Fibroblast of villous mesenchyme (primary cell): ENCODE results near the gene GTF2A1. TPM values are rescaled to one million over a fixed set of nuclear protein-coding genes. Genes with fewer than 3 reads are reported as not detected.

ENCODE experiments used
- DNase-seq: peaks from one replicate; pipeline ENCODE4 v3.0.0-alpha.2; 2010; ENCODE audit warnings: low read depth
- H3K4me3 ChIP-seq: 2 replicates; pipeline ENCODE4 v1.5.1; 2011; ENCODE audit warnings: low read depth, mild to moderate bottlenecking, low read length
- CTCF ChIP-seq: IDR thresholded peaks from 2 replicates; pipeline ENCODE4 v1.5.1; 2012; ENCODE audit warnings: low read depth, mild to moderate bottlenecking, low read length; ENCODE audit not compliant: insufficient read depth
- small RNA-seq: library from RNA; depleted of rRNA; stranded (forward); fragments of <200 nt; gene quantifications from one replicate; pipeline ENCODE3, GENCODE V24; 2012
- total RNA-seq: library from RNA; depleted of rRNA; stranded (reverse); fragments of >200 nt; gene quantifications from 2 replicates; pipeline ENCODE4 v1.2.3, GENCODE V29; 2012

Gene GTF2A1
- total RNA-seq, 1 donor: 28.9 TPM

GRCh38 chr14:81133400-81133799 is 87.4 kb downstream of the GTF2A1 start:
- TF ChIP-seq CTCF: no peak
- DNase-seq: no peak
- H3K4me3 ChIP-seq: no peak overlapping the region

- TF ChIP-seq CTCF: no peak
- H3K4me3 ChIP-seq: no peak overlapping the region
- DNase-seq: no peak
Observed at GRCh38 chr14:81132468-81132867, 88.3 kb downstream of the GTF2A1 start.

GRCh38 chr14:81129242-81129641 is 91.5 kb downstream of the GTF2A1 start:
- DNase-seq: no peak
- no peak overlapping the region for H3K4me3 ChIP-seq
- TF ChIP-seq CTCF: no peak

- no peak for TF ChIP-seq CTCF
- peak; percentile 11 for DNase-seq
- no peak overlapping the region for H3K4me3 ChIP-seq
Observed at GRCh38 chr14:81127785-81128184, 93.0 kb downstream of the GTF2A1 start.

- no peak for DNase-seq
- TF ChIP-seq CTCF: no peak
- H3K4me3 ChIP-seq: no peak overlapping the region
Observed at GRCh38 chr14:81125536-81125935, 95.2 kb downstream of the GTF2A1 start.

Small RNA genes within 50 kb of the gene (small RNA-seq; reads per million reads assigned to genes)
- gene DYNLL1P1: not detected
- 96.5 reads per million, percentile 97 among the genes with 10 or more reads in this experiment for gene SNORA79

Other genes starting within 250 kb of the GTF2A1 start
- 0.32 TPM in 1 of 2 replicates, not detected in the other for gene STON2, start 179.4 kb upstream of the GTF2A1 start, total RNA-seq